ENCODE data around the gene ATF4.
A peak's percentile ranks its signal among the peaks of the same experiment; 100 is the strongest.

The ATF4 gene

DNA sequence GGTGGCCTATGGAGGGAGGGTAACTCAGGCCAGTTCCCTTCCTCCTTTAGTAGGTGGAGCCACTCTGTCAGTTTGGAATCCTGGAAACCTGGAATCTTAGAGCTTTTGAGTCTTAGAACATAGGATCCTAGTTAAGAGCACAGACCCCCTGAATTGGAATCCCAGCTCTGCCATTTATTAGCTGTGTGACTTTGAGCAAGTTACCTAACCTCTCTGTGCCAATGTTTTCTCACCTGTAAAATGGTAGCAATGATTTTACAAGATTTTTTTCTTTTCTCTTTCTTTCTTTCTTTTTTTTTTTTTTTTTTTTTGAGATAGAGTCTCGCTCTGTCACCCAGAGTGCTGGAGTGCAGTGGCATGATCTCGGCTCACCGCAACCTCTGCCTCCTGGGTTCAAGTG is 33.1 kb downstream of the ATF4 start:
- H2BK12ac ChIP-seq (ENCODE audit: low read length) = no peak overlapping the region
- H3K27ac ChIP-seq (replicated peaks; ENCODE audit: low read length) = no peak overlapping the region
- H3K27me3 ChIP-seq (ENCODE audit: control insufficient read depth in 3 of 3, insufficient read depth in 3 of 3, low read depth in 1 of 3, low read length in 3 of 3) = peaks cover 6 to 70% (median 32%) of the 10 kb centered on the region in 3 experiments
- H4K91ac ChIP-seq (ENCODE audit: low read depth, low read length, poor library complexity) = no peak overlapping the region
- no peak overlapping the region for H3K14ac ChIP-seq (ENCODE audit: low read length)
- H4K8ac ChIP-seq (ENCODE audit: low read depth, low read length) = no peak overlapping the region
- no peak overlapping the region for H2BK120ac ChIP-seq (ENCODE audit: low read depth, low read length)
- no peaks in the 10 kb centered on the region for H3K9me3 ChIP-seq (replicated peaks in 1 of 2; ENCODE audit: control insufficient read depth in 2 of 2, insufficient read depth in 1 of 2, low read depth in 1 of 2, low read length in 2 of 2)
- H3K79me1 ChIP-seq (ENCODE audit: low read depth, low read length) = no peaks in the 10 kb centered on the region
- no peak overlapping the region for H2BK15ac ChIP-seq (ENCODE audit: low read length)
- H3K4me1 ChIP-seq (ENCODE audit: control insufficient read depth in 2 of 2, insufficient read depth in 1 of 2, low read depth in 1 of 2, low read length in 2 of 2) = peaks cover 0 to 3% of the 10 kb centered on the region in 2 donors
- WGBS, 2 donors (ENCODE audit: extremely low coverage in 2 of 2, insufficient read length in 2 of 2, insufficient replicate concordance in 1 of 2) = no CpG with 5 or more reads among the region's 3 CpGs
- H3K18ac ChIP-seq (ENCODE audit: low read length) = no peak overlapping the region
- DNase-seq (ENCODE audit: low spot score) = no peak
- no peak overlapping the region for H2AK5ac ChIP-seq (ENCODE audit: low read depth, low read length)
- no peaks in the 10 kb centered on the region for H3K36me3 ChIP-seq (replicated peaks in 1 of 2; ENCODE audit: control insufficient read depth in 2 of 2, insufficient read depth in 2 of 2, low read length in 2 of 2)
- H2AFZ ChIP-seq (ENCODE audit: low read length) = no peak overlapping the region
- H3K9ac ChIP-seq (ENCODE audit: low read depth, low read length, poor library complexity) = no peak overlapping the region
- no peak overlapping the region for H2BK5ac ChIP-seq (ENCODE audit: low read length)
- no peak overlapping the region for H3K23ac ChIP-seq (ENCODE audit: low read depth, low read length, poor library complexity)
- H3K4me3 ChIP-seq (ENCODE audit: low read length in 2 of 2) = no peak overlapping the region
- H3K4ac ChIP-seq (ENCODE audit: low read length) = no peak overlapping the region
- no peak overlapping the region for H3K4me2 ChIP-seq (ENCODE audit: insufficient read depth, low read length, poor library complexity, severe bottlenecking)

DNA sequence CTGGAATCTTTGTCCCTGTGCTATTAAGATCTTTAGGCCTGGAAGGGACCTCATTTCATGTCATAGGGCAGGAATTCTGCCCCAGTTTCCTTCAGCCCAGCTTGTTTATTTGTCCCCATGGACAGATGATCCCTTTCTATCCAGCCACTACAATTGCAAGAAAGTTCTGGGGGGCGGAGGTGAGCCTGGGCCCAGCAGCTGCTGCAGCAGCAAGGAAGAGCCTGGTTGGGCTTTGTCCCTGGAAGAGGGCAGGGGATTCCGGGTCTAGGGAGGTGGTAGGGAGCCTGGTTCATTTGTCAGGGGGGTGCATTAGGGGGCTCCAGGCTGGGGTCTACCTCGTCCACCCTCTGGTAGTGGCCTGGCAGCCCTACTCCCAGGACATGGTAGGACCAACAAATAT is 33.8 kb downstream of the ATF4 start:
- Histone ChIP-seq H3K4ac (ENCODE audit: low read length) (no peak overlapping the region), H2AK5ac (ENCODE audit: low read depth, low read length) (no peak overlapping the region), H2AFZ (ENCODE audit: low read length) (no peak overlapping the region), H3K79me1 (ENCODE audit: low read depth, low read length) (no peaks in the 10 kb centered on the region), H3K9me3 (replicated peaks in 1 of 2; ENCODE audit: control insufficient read depth in 2 of 2, insufficient read depth in 1 of 2, low read depth in 1 of 2, low read length in 2 of 2) (no peaks in the 10 kb centered on the region), H4K91ac (ENCODE audit: low read depth, low read length, poor library complexity) (no peak overlapping the region), H2BK15ac (ENCODE audit: low read length) (no peak overlapping the region), H3K4me2 (ENCODE audit: insufficient read depth, low read length, poor library complexity, severe bottlenecking) (no peak overlapping the region), H4K8ac (ENCODE audit: low read depth, low read length) (no peak overlapping the region), H3K27me3 (ENCODE audit: control insufficient read depth in 3 of 3, insufficient read depth in 3 of 3, low read depth in 1 of 3, low read length in 3 of 3) (peaks cover 6 to 75% (median 39%) of the 10 kb centered on the region in 3 experiments), H3K14ac (ENCODE audit: low read length) (no peak overlapping the region), H3K36me3 (replicated peaks in 1 of 2; ENCODE audit: control insufficient read depth in 2 of 2, insufficient read depth in 2 of 2, low read length in 2 of 2) (no peaks in the 10 kb centered on the region), H2BK120ac (ENCODE audit: low read depth, low read length) (no peak overlapping the region), H2BK5ac (ENCODE audit: low read length) (no peak overlapping the region), H3K27ac (replicated peaks; ENCODE audit: low read length) (no peak overlapping the region), H3K18ac (ENCODE audit: low read length) (peak overlapping the region; percentile 16), H3K4me3 (ENCODE audit: low read length in 2 of 2) (no peak overlapping the region), H2BK12ac (ENCODE audit: low read length) (no peak overlapping the region), H3K9ac (ENCODE audit: low read depth, low read length, poor library complexity) (no peak overlapping the region), H3K4me1 (ENCODE audit: control insufficient read depth in 2 of 2, insufficient read depth in 1 of 2, low read depth in 1 of 2, low read length in 2 of 2) (peaks cover 0 to 3% of the 10 kb centered on the region in 2 donors), H3K23ac (ENCODE audit: low read depth, low read length, poor library complexity) (no peak overlapping the region)
- no peak for DNase-seq (ENCODE audit: low spot score)
- WGBS, 2 donors (ENCODE audit: extremely low coverage in 2 of 2, insufficient read length in 2 of 2, insufficient replicate concordance in 1 of 2) = no CpG with 5 or more reads among the region's 3 CpGs

DNA sequence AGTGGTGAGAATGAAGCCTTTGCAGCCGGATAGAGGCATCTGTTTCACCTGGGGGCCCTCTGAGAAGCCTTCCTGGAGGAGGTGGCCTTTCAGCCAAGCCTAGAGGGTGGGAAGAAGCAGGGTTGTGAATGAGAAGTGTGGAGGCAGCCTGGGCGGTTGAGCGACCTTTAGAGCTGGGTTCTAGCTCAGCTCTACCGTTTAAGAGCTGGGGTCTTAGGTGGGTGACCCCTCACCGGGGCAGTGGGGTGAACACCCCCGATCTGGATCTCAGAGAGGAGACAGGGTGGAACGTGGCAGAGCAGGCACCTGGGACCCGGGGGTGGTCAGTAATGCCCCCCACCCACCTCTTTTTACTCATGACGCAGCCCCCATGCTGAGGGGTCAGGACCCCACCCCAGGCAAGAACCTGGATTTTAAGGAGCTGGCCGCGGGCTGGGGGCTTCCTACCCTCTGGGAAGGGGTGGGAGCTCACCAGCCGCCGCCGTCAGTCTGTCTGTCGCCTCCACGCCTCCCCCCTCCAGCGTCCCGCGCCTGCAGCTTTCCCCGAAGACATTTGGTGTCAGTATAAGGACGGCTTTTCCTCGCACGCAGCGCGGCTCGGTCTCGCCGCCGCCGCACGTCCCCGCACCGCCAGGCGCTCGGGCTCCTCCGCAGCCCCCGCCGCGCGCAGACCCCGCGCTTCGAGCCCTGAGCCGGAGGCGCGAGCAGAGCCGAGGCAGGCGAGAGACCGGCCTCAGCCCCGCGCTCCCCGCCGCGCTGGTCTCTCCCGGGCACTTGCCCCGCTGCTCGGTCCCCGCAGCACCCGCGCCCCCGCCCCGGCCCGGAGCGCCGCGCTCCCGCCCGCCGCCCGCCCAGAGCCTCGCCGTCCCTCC is 36.8 kb downstream of the ATF4 start:
- Histone ChIP-seq H3K14ac (ENCODE audit: low read length) (peak overlapping the region; percentile 42), H3K4me1 (ENCODE audit: control insufficient read depth in 2 of 2, insufficient read depth in 1 of 2, low read depth in 1 of 2, low read length in 2 of 2) (peaks cover 0 to 7% of the 10 kb centered on the region in 2 donors), H3K4ac (ENCODE audit: low read length) (no peak overlapping the region), H2AFZ (ENCODE audit: low read length) (peak overlapping the region; percentile 82), H2BK120ac (ENCODE audit: low read depth, low read length) (no peak overlapping the region), H3K18ac (ENCODE audit: low read length) (peak overlapping the region; percentile 37), H3K79me1 (ENCODE audit: low read depth, low read length) (no peaks in the 10 kb centered on the region), H2BK12ac (ENCODE audit: low read length) (no peak overlapping the region), H3K27ac (replicated peaks; ENCODE audit: low read length) (no peak overlapping the region), H4K91ac (ENCODE audit: low read depth, low read length, poor library complexity) (no peak overlapping the region), H3K9me3 (replicated peaks in 1 of 2; ENCODE audit: control insufficient read depth in 2 of 2, insufficient read depth in 1 of 2, low read depth in 1 of 2, low read length in 2 of 2) (no peaks in the 10 kb centered on the region), H3K9ac (ENCODE audit: low read depth, low read length, poor library complexity) (peak overlapping the region; percentile 61), H2BK5ac (ENCODE audit: low read length) (no peak overlapping the region), H3K4me2 (ENCODE audit: insufficient read depth, low read length, poor library complexity, severe bottlenecking) (peak overlapping the region; percentile 58), H2AK5ac (ENCODE audit: low read depth, low read length) (no peak overlapping the region), H3K36me3 (replicated peaks in 1 of 2; ENCODE audit: control insufficient read depth in 2 of 2, insufficient read depth in 2 of 2, low read length in 2 of 2) (no peaks in the 10 kb centered on the region), H2BK15ac (ENCODE audit: low read length) (no peak overlapping the region), H4K8ac (ENCODE audit: low read depth, low read length) (no peak overlapping the region), H3K4me3 (ENCODE audit: low read length in 2 of 2) (peak overlapping the region in 1 of 2 donors; percentile 72), H3K23ac (ENCODE audit: low read depth, low read length, poor library complexity) (peak overlapping the region; percentile 90), H3K27me3 (ENCODE audit: control insufficient read depth in 3 of 3, insufficient read depth in 3 of 3, low read depth in 1 of 3, low read length in 3 of 3) (peaks cover 6 to 84% (median 49%) of the 10 kb centered on the region in 3 experiments)
- no CpG with 5 or more reads among the region's 72 CpGs for WGBS, 2 donors (ENCODE audit: extremely low coverage in 2 of 2, insufficient read length in 2 of 2, insufficient replicate concordance in 1 of 2)
- DNase-seq (ENCODE audit: low spot score) = no peak

DNA sequence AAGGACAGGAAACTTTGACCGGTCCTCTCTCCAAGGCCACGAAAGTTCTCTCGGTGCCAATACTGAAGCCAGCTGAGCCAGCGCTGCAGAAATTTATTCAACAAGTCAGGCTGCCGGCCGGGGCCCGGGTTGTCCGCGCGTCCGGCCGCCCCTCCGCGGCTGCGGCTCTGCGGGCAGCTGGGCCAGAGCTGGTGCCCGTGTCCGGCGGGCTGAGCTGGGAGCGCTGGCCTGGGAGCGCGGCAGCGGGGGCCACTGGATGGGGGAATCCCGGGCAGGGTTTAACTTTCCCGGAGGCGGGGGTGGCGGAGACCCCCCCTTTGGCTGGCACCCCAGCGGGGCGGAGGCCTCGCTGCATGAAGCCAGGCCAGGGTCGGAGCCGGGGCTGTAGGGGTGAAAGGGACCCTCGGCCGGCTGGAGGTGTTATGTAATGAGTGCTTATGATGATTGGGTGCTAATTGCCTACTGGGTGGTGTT is 37.9 kb downstream of the ATF4 start:
- Histone ChIP-seq H4K8ac (ENCODE audit: low read depth, low read length) (no peak overlapping the region), H3K4ac (ENCODE audit: low read length) (no peak overlapping the region), H3K4me3 (ENCODE audit: low read length in 2 of 2) (no peak overlapping the region), H2AK5ac (ENCODE audit: low read depth, low read length) (peak overlapping the region; percentile 40), H3K36me3 (replicated peaks in 1 of 2; ENCODE audit: control insufficient read depth in 2 of 2, insufficient read depth in 2 of 2, low read length in 2 of 2) (no peaks in the 10 kb centered on the region), H2BK15ac (ENCODE audit: low read length) (no peak overlapping the region), H3K14ac (ENCODE audit: low read length) (no peak overlapping the region), H3K9me3 (replicated peaks in 1 of 2; ENCODE audit: control insufficient read depth in 2 of 2, insufficient read depth in 1 of 2, low read depth in 1 of 2, low read length in 2 of 2) (no peaks in the 10 kb centered on the region), H2BK120ac (ENCODE audit: low read depth, low read length) (no peak overlapping the region), H3K18ac (ENCODE audit: low read length) (no peak overlapping the region), H2BK12ac (ENCODE audit: low read length) (no peak overlapping the region), H3K4me2 (ENCODE audit: insufficient read depth, low read length, poor library complexity, severe bottlenecking) (peak overlapping the region; percentile 36), H4K91ac (ENCODE audit: low read depth, low read length, poor library complexity) (no peak overlapping the region), H3K4me1 (ENCODE audit: control insufficient read depth in 2 of 2, insufficient read depth in 1 of 2, low read depth in 1 of 2, low read length in 2 of 2) (peaks cover 0 to 7% of the 10 kb centered on the region in 2 donors), H2BK5ac (ENCODE audit: low read length) (no peak overlapping the region), H2AFZ (ENCODE audit: low read length) (peak overlapping the region; percentile 43), H3K79me1 (ENCODE audit: low read depth, low read length) (no peaks in the 10 kb centered on the region), H3K23ac (ENCODE audit: low read depth, low read length, poor library complexity) (no peak overlapping the region), H3K27me3 (ENCODE audit: control insufficient read depth in 3 of 3, insufficient read depth in 3 of 3, low read depth in 1 of 3, low read length in 3 of 3) (peaks cover 6 to 80% (median 49%) of the 10 kb centered on the region in 3 experiments), H3K9ac (ENCODE audit: low read depth, low read length, poor library complexity) (no peak overlapping the region), H3K27ac (replicated peaks; ENCODE audit: low read length) (no peak overlapping the region)
- no peak for DNase-seq (ENCODE audit: low spot score)
- no CpG with 5 or more reads among the region's 34 CpGs for WGBS, 2 donors (ENCODE audit: extremely low coverage in 2 of 2, insufficient read length in 2 of 2, insufficient replicate concordance in 1 of 2)
